H1 (cell line): ENCODE results near the gene TGFB2. TPM values are rescaled to one million over a fixed set of nuclear protein-coding genes. Genes with fewer than 3 reads are reported as not detected.

Source experiments
- CBX5 ChIP-seq: fragments of 300-800, 300-1000 bp; sonication (generic); IDR thresholded peaks from 2 replicates; pipeline ENCODE4 v1.7.1; 2016; ENCODE audit warnings: antibody characterized with exemption, low read length, low read depth
- GABPA ChIP-seq: IDR thresholded peaks from 2 replicates; pipeline ENCODE4 v1.6.1; 2011; ENCODE audit warnings: mild to moderate bottlenecking, low read length, moderate library complexity, borderline replicate concordance; ENCODE audit not compliant: insufficient read depth
- RFX5 ChIP-seq: IDR thresholded peaks from 2 replicates; pipeline ENCODE4 v1.6.1; 2011; ENCODE audit warnings: low read depth, low read length, improper control_type of control experiment, borderline replicate concordance
- polyA plus RNA-seq, 7 experiments: library from polyadenylated mRNA; depleted of rRNA in 3 of 7; stranded (reverse) in 5 of 7; unstranded in 2 of 7; fragments of >200 nt in 5 of 7; fragments of 200-250 nt in 2 of 7; gene quantifications; 1 replicate in 5 of 7; 2 replicates in 1 of 7; 4 replicates in 1 of 7; pipeline versions ENCODE4 v1.2.1 to v1.2.3, GENCODE V29; 2011 to 2013; ENCODE audit warnings: missing spikeins in 2 of 7, mixed read lengths in 2 of 7
- total RNA-seq: library from RNA; stranded (reverse); fragmentation: NEBNext Ultra II Directional; extraction: Animal tissue kit (Norgen Biotek cat#: 25700); gene quantifications from 2 replicates; pipeline ENCODE4 v1.2.1, GENCODE V29; 2021

The TGFB2 gene
- total and polyA plus RNA-seq, 2 of the 8 experiments (the other 6 are each of a cell fraction or from before 2014, with no cell fraction given) = 0.26 to 0.84 TPM

DNA sequence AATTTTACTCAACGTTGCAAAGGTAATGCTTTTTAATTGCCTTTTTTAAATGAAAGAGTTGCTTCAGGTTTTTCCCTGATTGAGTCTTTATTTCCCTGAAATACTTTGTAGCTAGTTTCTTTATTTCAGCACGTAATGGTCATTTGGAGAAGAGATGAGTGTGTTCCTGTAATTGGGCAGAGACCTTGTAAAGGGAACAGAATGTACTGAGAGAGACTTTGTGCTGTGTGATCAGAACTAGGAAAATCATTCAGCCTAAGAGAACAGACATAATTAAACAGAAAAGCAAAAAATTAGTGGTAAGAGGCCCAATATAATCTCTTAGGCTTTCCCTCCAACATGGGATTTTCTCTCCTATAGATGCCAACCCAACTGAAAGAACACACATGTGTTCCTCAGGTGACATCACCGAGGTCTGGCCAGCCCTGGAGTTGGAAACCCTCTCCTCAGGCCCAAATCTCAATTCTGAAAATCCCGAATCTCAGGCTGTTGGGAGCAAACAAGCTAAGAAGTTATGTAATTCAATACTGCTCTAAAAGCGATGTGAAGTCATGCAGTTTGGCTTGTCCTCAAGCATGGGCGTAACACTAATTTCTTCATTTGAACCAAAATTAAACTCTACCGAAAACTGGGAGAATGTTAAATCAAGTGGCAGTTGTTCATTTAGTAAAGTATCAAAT, 102.0 kb downstream of the TGFB2 start (continued):
- TF ChIP-seq CBX5 = no peak
- TF ChIP-seq GABPA = no peak
- TF ChIP-seq RFX5 = no peak
